ENCODE results near the gene PHLDA2. TPM values are rescaled to one million over a fixed set of nuclear protein-coding genes. Genes with fewer than 3 reads are reported as not detected.

The PHLDA2 gene
- polyA plus RNA-seq, 1 donor (not counting 4 experiments of a cell fraction or from before 2014, with no cell fraction given) = 24.3 TPM

DNA sequence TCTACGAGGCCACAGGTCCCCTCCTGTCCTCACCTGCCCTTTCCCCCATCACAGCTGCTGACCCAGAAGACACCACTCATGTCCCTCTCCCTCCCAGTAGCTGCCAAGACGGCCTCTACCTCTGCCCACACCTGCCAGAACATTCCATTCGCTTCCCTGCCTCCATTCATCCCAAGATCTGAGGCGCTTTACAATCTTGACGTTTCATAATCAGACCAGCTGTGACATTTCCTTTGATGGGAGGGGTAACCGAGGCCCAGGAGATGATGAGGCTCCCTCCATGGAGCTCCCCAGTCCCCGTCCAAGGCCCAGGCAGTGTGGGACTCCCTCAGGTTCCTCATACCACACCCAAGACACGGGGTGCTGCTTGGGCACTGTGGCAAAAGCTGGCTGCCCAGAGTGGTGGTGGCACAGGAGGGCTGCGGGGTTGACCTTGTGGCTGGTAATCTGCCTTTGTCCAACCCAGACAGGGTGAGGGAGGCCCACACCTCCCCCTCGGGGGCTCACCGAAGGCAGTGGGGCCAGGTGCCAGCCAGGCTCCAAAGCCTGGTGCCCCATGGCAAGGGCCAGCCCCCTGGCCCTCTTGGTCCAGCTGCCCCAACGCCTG, 17.3 kb downstream of the PHLDA2 start:
- TF ChIP-seq, protein P1, sequence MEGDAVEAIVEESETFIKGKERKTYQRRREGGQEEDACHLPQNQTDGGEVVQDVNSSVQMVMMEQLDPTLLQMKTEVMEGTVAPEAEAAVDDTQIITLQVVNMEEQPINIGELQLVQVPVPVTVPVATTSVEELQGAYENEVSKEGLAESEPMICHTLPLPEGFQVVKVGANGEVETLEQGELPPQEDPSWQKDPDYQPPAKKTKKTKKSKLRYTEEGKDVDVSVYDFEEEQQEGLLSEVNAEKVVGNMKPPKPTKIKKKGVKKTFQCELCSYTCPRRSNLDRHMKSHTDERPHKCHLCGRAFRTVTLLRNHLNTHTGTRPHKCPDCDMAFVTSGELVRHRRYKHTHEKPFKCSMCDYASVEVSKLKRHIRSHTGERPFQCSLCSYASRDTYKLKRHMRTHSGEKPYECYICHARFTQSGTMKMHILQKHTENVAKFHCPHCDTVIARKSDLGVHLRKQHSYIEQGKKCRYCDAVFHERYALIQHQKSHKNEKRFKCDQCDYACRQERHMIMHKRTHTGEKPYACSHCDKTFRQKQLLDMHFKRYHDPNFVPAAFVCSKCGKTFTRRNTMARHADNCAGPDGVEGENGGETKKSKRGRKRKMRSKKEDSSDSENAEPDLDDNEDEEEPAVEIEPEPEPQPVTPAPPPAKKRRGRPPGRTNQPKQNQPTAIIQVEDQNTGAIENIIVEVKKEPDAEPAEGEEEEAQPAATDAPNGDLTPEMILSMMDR (optimal IDR thresholded peaks at IDR 0.05 in 1 of 3, IDR thresholded peaks at IDR 0.05 in 1 of 3, conservative IDR thresholded peaks at IDR 0.05 in 1 of 3; ENCODE audit: extremely low read depth in 1 of 3, insufficient read depth in 2 of 3, low read length in 3 of 3) = no peak
- TF ChIP-seq EZH2 (IDR thresholded peaks at IDR 0.05; ENCODE audit: low read length) = no peak
- H3K4me1 ChIP-seq (ENCODE audit: control insufficient read depth, extremely low read depth, insufficient read depth, low read length) = peaks cover 29% of the 10 kb centered on the region
- no peak overlapping the region for H3K9ac ChIP-seq (ENCODE audit: control insufficient read depth, extremely low read depth, insufficient read depth, low read length)
- no peak overlapping the region for H3K4me3 ChIP-seq (ENCODE audit: control insufficient read depth in 2 of 3, extremely low read depth in 1 of 3, insufficient read depth in 2 of 3, low read depth in 1 of 3, low read length in 3 of 3)
- H2AFZ ChIP-seq (ENCODE audit: control insufficient read depth, low read length) = peak overlapping the region; percentile 6
- peak overlapping the region; percentile 54 for H3K27ac ChIP-seq (ENCODE audit: control insufficient read depth, insufficient read depth, low read length)
- H3K9me3 ChIP-seq (ENCODE audit: control insufficient read depth, low read depth, low read length) = no peaks in the 10 kb centered on the region
- H3K27me3 ChIP-seq (ENCODE audit: control insufficient read depth, extremely low read depth, insufficient read depth, low read length) = no peaks in the 10 kb centered on the region
- no peak for DNase-seq (ENCODE audit: low read depth, low spot score)
- no peaks in the 10 kb centered on the region for H3K9me1 ChIP-seq (ENCODE audit: control insufficient read depth, extremely low read depth, insufficient read depth, low read length)
- dilution Hi-C loops (cut with MboI; ENCODE audit: extremely low pct_ligation_motif_present, low sequenced_read_pairs) = no loop called here
- H4K20me1 ChIP-seq (ENCODE audit: control insufficient read depth, extremely low read depth, insufficient read depth, low read length) = no peaks in the 10 kb centered on the region
- peak; percentile 75 for FAIRE-seq
- no peaks in the 10 kb centered on the region for H3K36me3 ChIP-seq (ENCODE audit: control insufficient read depth in 2 of 2, extremely low read depth in 1 of 2, insufficient read depth in 2 of 2, low read length in 2 of 2)
- peak overlapping the region; percentile 56 for H3K4me2 ChIP-seq (ENCODE audit: control insufficient read depth, extremely low read depth, insufficient read depth, low read depth, low read length)
- no peaks in the 10 kb centered on the region for H3K79me2 ChIP-seq (ENCODE audit: control insufficient read depth, insufficient read depth, low read length)

DNA sequence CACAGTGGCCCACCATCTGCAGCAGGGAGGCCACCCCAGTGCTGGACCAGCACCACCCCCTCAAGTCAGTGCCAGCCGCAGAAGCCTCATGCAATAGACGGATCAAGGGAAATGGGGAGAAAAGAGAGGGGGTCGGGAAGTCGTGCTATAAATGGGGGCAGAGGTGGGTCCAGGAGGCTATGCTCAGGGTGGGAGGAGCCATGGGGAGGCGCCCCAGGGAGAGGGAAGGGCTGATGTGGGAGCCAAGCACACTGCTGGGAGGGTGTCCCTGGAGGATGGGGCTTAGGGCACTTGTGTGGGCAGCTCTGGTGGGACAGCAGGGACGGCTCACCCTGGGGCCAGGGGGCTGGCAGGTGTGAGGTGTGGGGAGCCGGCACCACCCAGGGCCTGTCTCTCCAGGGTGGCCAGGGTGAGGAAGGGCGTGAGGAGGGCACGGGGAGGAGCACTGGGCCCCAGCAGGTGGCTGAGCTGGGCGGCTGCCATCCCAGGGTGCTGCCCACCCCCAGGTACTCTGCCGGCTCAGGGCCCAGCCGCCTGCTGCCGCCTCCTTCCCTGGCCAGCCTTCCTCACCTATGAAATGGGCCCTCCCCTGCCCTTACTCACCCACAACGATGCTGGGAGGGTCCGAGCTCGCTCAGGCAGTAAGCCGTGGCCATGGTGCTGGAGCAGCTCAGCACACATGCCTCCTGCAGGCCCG, 18.0 kb downstream of the PHLDA2 start:
- Histone ChIP-seq H3K4me1 (ENCODE audit: control insufficient read depth, extremely low read depth, insufficient read depth, low read length) (peaks cover 29% of the 10 kb centered on the region), H3K27ac (ENCODE audit: control insufficient read depth, insufficient read depth, low read length) (peak overlapping the region; percentile 54), H3K4me3 (ENCODE audit: control insufficient read depth in 2 of 3, extremely low read depth in 1 of 3, insufficient read depth in 2 of 3, low read depth in 1 of 3, low read length in 3 of 3) (no peak overlapping the region), H3K36me3 (ENCODE audit: control insufficient read depth in 2 of 2, extremely low read depth in 1 of 2, insufficient read depth in 2 of 2, low read length in 2 of 2) (no peaks in the 10 kb centered on the region), H3K4me2 (ENCODE audit: control insufficient read depth, extremely low read depth, insufficient read depth, low read depth, low read length) (peak overlapping the region; percentile 56), H3K9ac (ENCODE audit: control insufficient read depth, extremely low read depth, insufficient read depth, low read length) (no peak overlapping the region), H3K9me1 (ENCODE audit: control insufficient read depth, extremely low read depth, insufficient read depth, low read length) (no peaks in the 10 kb centered on the region), H3K9me3 (ENCODE audit: control insufficient read depth, low read depth, low read length) (no peaks in the 10 kb centered on the region), H3K79me2 (ENCODE audit: control insufficient read depth, insufficient read depth, low read length) (no peaks in the 10 kb centered on the region), H4K20me1 (ENCODE audit: control insufficient read depth, extremely low read depth, insufficient read depth, low read length) (no peaks in the 10 kb centered on the region), H2AFZ (ENCODE audit: control insufficient read depth, low read length) (peak overlapping the region; percentile 6), H3K27me3 (ENCODE audit: control insufficient read depth, extremely low read depth, insufficient read depth, low read length) (no peaks in the 10 kb centered on the region)
- TF ChIP-seq EZH2 (IDR thresholded peaks at IDR 0.05; ENCODE audit: low read length) = no peak
- TF ChIP-seq, protein P1 (optimal IDR thresholded peaks at IDR 0.05 in 1 of 3, IDR thresholded peaks at IDR 0.05 in 1 of 3, conservative IDR thresholded peaks at IDR 0.05 in 1 of 3; ENCODE audit: extremely low read depth in 1 of 3, insufficient read depth in 2 of 3, low read length in 3 of 3) = no peak
- FAIRE-seq (no peak), DNase-seq (ENCODE audit: low read depth, low spot score) (no peak)
- dilution Hi-C loops (cut with MboI; ENCODE audit: extremely low pct_ligation_motif_present, low sequenced_read_pairs) = no loop called here

All from keratinocyte (primary cell).